Tibial nerve (tissue), 4 donors: Measurements from ENCODE around the gene PRKG1.

Experiments used
- CTCF ChIP-seq, 5 experiments: fragments of 200-600 bp in 3 of 5; fragments of 450-650 bp in 2 of 5; sonication (generic) in 3 of 5; IDR thresholded peaks; one replicate each; pipeline ENCODE4 v1.5.1; 2016 to 2019; ENCODE audit warnings: antibody characterized with exemption in 5 of 5, mild to moderate bottlenecking in 3 of 5, moderate library complexity in 2 of 5
- EP300 ChIP-seq, 2 donors: sonication (generic); formaldehyde crosslinking; IDR thresholded peaks; one replicate each; pipeline ENCODE4 v1.6.1; 2017; ENCODE audit warnings: antibody characterized with exemption in 2 of 2, mild to moderate bottlenecking in 1 of 2
- POLR2A ChIP-seq, 2 donors: fragments of 450-650 bp; IDR thresholded peaks; one replicate each; pipeline ENCODE4 v1.6.1; 2017; ENCODE audit warnings: antibody characterized with exemption in 2 of 2, mild to moderate bottlenecking in 2 of 2, moderate library complexity in 2 of 2

GRCh38 chr10:52287866-52288265 is 1213.6 kb downstream of the PRKG1 start:
- no peak for TF ChIP-seq POLR2A (IDR thresholded peaks at IDR 0.05)
- TF ChIP-seq CTCF (IDR thresholded peaks at IDR 0.05) = no peak
- no peak for TF ChIP-seq EP300 (IDR thresholded peaks at IDR 0.05)
